ENCODE data around the gene APOBEC4. TPM values are rescaled to one million over a fixed set of nuclear protein-coding genes. Genes with fewer than 3 reads are reported as not detected.

APOBEC4 gene
- polyA plus RNA-seq, 1 of the 3 experiments (the other 2 are of a cell fraction) = not detected

GRCh38 chr1:183676586-183677189, 23.6 kb upstream of the APOBEC4 start:
- Histone ChIP-seq H3K4me1 (ENCODE audit: control insufficient read depth in 1 of 2, insufficient read depth in 2 of 2, low read depth in 1 of 2, low read length in 1 of 2) (peaks cover 0 to 2% of the 10 kb centered on the region in 2 experiments; a peak in 1 of 4 replicates), H3K79me2 (ENCODE audit: insufficient read depth) (no peaks in the 10 kb centered on the region), H3K4me3 (ENCODE audit: low read depth in 2 of 2, low read length in 1 of 2) (no peak overlapping the region), H3K9me3 (no peaks in the 10 kb centered on the region), H2AFZ (ENCODE audit: low read depth) (no peak overlapping the region), H4K20me1 (ENCODE audit: insufficient read depth) (no peaks in the 10 kb centered on the region), H3K4me2 (no peak overlapping the region), H3K9ac (no peak overlapping the region), H3K9me2 (no peaks in the 10 kb centered on the region), H3K27me3 (ENCODE audit: insufficient read depth) (no peaks in the 10 kb centered on the region), H3K27ac (ENCODE audit: low read depth in 2 of 2, low read length in 1 of 2) (no peak overlapping the region), H3F3A (replicated peaks; ENCODE audit: insufficient read depth) (no peaks in the 10 kb centered on the region), H3K36me3 (replicated peaks in 1 of 2; ENCODE audit: control insufficient read depth in 1 of 2, insufficient read depth in 2 of 2, low read length in 1 of 2) (no peaks in the 10 kb centered on the region)
- DNase-seq = peak; percentile 48
- ChIA-PET POLR2A (interaction anchor here (0.8 kb wide), 1 partner anchor 375 kb away, joined by 3 read pairs; the partner anchor contains the start of gene TSEN15), CTCF (interaction anchor here (0.6 to 2.1 kb wide), 4 partner anchors 8 to 1016 kb away, joined by 3 to 14 read pairs (median 6); no protein-coding TSS in a partner anchor)
- WGBS (ENCODE audit: low lambda C conversion rate) = 7% methylated on average over 2 of the region's 2 CpGs
- TF ChIP-seq TCF12 (IDR thresholded peaks at IDR 0.05) (0 out of 2 replicates have a peak, but pooled peaks have one; percentile 16), JUND (IDR thresholded peaks at IDR 0.05) (no peak)

DNA sequence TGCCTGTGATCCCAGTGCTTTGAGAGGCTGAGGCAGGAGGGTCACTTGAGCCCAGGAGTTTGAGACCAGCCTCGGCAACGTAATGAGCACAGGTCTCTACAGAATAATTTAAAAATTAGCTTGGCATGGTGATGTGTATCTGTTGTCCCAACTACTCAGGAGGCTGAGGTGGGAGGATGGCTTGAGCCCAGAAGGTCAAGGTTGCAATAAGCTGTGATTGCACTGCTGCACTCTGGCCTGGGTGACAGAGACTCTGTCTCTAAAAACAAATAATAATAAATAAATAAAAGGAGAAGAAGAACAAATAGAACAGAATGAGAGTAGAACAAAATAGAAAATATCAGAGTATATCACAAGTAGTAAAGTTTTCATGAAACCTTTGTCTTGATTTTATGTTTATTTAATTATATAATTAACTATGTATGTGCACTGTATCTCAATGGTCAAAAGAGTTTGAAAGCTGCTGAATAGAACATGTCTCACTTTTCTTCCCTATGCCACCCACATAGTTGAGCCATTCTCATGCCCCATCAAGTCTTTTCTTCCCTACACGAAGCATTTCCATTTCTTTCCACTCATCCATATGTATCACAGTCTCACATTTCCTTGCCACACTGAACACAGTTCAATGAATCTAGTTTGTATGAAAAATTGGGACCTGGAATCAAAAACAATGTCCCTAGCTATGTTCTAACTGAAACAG, 22.9 kb upstream of the APOBEC4 start:
- no peak overlapping the region for H2AFZ ChIP-seq (ENCODE audit: low read depth)
- H3K36me3 ChIP-seq (replicated peaks in 1 of 2; ENCODE audit: control insufficient read depth in 1 of 2, insufficient read depth in 2 of 2, low read length in 1 of 2) = peaks cover 0 to 3% of the 10 kb centered on the region in 2 experiments
- WGBS (ENCODE audit: low lambda C conversion rate) = 91% methylated on average over 3 of the region's 3 CpGs
- TF ChIP-seq, protein P1, sequence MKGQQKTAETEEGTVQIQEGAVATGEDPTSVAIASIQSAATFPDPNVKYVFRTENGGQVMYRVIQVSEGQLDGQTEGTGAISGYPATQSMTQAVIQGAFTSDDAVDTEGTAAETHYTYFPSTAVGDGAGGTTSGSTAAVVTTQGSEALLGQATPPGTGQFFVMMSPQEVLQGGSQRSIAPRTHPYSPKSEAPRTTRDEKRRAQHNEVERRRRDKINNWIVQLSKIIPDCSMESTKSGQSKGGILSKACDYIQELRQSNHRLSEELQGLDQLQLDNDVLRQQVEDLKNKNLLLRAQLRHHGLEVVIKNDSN (IDR thresholded peaks at IDR 0.05; ENCODE audit: borderline replicate concordance, low read depth) = no peak
- no peak for TF ChIP-seq RAD21 (IDR thresholded peaks at IDR 0.05; ENCODE audit: low read length)
- no peaks in the 10 kb centered on the region for H3F3A ChIP-seq (replicated peaks; ENCODE audit: insufficient read depth)
- no peak overlapping the region for H3K27ac ChIP-seq (ENCODE audit: low read depth in 2 of 2, low read length in 1 of 2)
- H3K4me2 ChIP-seq = no peak overlapping the region
- peaks cover 0 to 2% of the 10 kb centered on the region in 2 experiments; a peak in 1 of 4 replicates for H3K4me1 ChIP-seq (ENCODE audit: control insufficient read depth in 1 of 2, insufficient read depth in 2 of 2, low read depth in 1 of 2, low read length in 1 of 2)
- H3K9me3 ChIP-seq = no peaks in the 10 kb centered on the region
- CTCF ChIA-PET = interaction anchor here (0.6 to 2.1 kb wide), 4 partner anchors 9 to 1017 kb away, joined by 3 to 14 read pairs (median 6); no protein-coding TSS in a partner anchor
- H4K20me1 ChIP-seq (ENCODE audit: insufficient read depth) = no peaks in the 10 kb centered on the region
- no peak overlapping the region for H3K4me3 ChIP-seq (ENCODE audit: low read depth in 2 of 2, low read length in 1 of 2)
- H3K9ac ChIP-seq = no peak overlapping the region
- no peaks in the 10 kb centered on the region for H3K9me2 ChIP-seq
- POLR2A ChIA-PET = interaction anchor here (0.8 kb wide), 1 partner anchor 376 kb away, joined by 3 read pairs; the partner anchor contains the start of gene TSEN15
- H3K27me3 ChIP-seq (ENCODE audit: insufficient read depth) = no peaks in the 10 kb centered on the region
- no peaks in the 10 kb centered on the region for H3K79me2 ChIP-seq (ENCODE audit: insufficient read depth)
- DNase-seq = no peak

DNA sequence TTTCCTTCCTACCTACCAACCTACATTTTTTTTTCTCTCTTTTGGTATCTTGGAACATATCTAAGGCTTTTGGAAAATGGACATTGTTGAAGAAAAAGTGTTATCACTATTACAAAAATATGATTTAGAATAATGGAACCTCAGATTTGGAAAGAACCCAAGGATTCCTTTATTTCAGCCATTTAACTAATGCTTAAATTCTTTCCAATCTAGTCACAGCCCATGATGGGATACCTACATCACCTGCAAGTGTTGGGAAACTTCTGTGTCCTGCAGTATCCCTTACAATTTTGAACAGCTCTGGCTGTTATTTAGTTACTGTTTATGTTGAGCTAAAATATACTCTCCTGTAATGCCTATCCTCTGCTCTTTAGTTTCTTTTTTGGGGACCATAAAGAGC, 22.3 kb upstream of the APOBEC4 start:
- Histone ChIP-seq H3K9me2 (no peaks in the 10 kb centered on the region), H3K79me2 (ENCODE audit: insufficient read depth) (no peaks in the 10 kb centered on the region), H3K9ac (no peak overlapping the region), H3F3A (replicated peaks; ENCODE audit: insufficient read depth) (no peaks in the 10 kb centered on the region), H3K4me2 (no peak overlapping the region), H3K36me3 (replicated peaks in 1 of 2; ENCODE audit: control insufficient read depth in 1 of 2, insufficient read depth in 2 of 2, low read length in 1 of 2) (peaks cover 0 to 4% of the 10 kb centered on the region in 2 experiments), H3K27ac (ENCODE audit: low read depth in 2 of 2, low read length in 1 of 2) (no peak overlapping the region), H3K4me3 (ENCODE audit: low read depth in 2 of 2, low read length in 1 of 2) (no peak overlapping the region), H2AFZ (ENCODE audit: low read depth) (no peak overlapping the region), H3K27me3 (ENCODE audit: insufficient read depth) (no peaks in the 10 kb centered on the region), H3K9me3 (no peaks in the 10 kb centered on the region), H4K20me1 (ENCODE audit: insufficient read depth) (no peaks in the 10 kb centered on the region), H3K4me1 (ENCODE audit: control insufficient read depth in 1 of 2, insufficient read depth in 2 of 2, low read depth in 1 of 2, low read length in 1 of 2) (peaks cover 0 to 2% of the 10 kb centered on the region in 2 experiments; a peak in 1 of 4 replicates)
- CTCF ChIA-PET = interaction anchor here (1.1 to 1.2 kb wide), 2 partner anchors 43 to 241 kb away, joined by 5 to 6 read pairs; no protein-coding TSS in a partner anchor
- no peak for DNase-seq
- POLR2A ChIA-PET = no interaction called here
- TF ChIP-seq, protein P2, sequence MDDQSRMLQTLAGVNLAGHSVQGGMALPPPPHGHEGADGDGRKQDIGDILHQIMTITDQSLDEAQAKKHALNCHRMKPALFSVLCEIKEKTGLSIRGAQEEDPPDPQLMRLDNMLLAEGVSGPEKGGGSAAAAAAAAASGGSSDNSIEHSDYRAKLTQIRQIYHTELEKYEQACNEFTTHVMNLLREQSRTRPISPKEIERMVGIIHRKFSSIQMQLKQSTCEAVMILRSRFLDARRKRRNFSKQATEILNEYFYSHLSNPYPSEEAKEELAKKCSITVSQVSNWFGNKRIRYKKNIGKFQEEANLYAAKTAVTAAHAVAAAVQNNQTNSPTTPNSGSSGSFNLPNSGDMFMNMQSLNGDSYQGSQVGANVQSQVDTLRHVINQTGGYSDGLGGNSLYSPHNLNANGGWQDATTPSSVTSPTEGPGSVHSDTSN (IDR thresholded peaks at IDR 0.05) = no peak
- TF ChIP-seq ELF1 (IDR thresholded peaks at IDR 0.05) = no peak
- no peak for TF ChIP-seq NRF1 (IDR thresholded peaks at IDR 0.05; ENCODE audit: low read depth, low read length)
- TF ChIP-seq YY1 (IDR thresholded peaks at IDR 0.05; ENCODE audit: low read depth) = no peak
- TF ChIP-seq EZH2phosphoT487 (IDR thresholded peaks at IDR 0.05; ENCODE audit: borderline replicate concordance, low read depth) = no peak
- no peak for TF ChIP-seq CHD2 (IDR thresholded peaks at IDR 0.05; ENCODE audit: low read length, partially characterized antibody)
- no peak for TF ChIP-seq MXI1 (IDR thresholded peaks at IDR 0.05; ENCODE audit: low read depth, low read length)
- no peak for TF ChIP-seq SMC3 (IDR thresholded peaks at IDR 0.05; ENCODE audit: low read depth, low read length)
- TF ChIP-seq, protein P3, sequence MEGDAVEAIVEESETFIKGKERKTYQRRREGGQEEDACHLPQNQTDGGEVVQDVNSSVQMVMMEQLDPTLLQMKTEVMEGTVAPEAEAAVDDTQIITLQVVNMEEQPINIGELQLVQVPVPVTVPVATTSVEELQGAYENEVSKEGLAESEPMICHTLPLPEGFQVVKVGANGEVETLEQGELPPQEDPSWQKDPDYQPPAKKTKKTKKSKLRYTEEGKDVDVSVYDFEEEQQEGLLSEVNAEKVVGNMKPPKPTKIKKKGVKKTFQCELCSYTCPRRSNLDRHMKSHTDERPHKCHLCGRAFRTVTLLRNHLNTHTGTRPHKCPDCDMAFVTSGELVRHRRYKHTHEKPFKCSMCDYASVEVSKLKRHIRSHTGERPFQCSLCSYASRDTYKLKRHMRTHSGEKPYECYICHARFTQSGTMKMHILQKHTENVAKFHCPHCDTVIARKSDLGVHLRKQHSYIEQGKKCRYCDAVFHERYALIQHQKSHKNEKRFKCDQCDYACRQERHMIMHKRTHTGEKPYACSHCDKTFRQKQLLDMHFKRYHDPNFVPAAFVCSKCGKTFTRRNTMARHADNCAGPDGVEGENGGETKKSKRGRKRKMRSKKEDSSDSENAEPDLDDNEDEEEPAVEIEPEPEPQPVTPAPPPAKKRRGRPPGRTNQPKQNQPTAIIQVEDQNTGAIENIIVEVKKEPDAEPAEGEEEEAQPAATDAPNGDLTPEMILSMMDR (IDR thresholded peaks at IDR 0.05) = no peak
- no peak for TF ChIP-seq FOXJ3 (CRISPR knock-in tag; IDR thresholded peaks at IDR 0.05)
- no peak for TF ChIP-seq JUND (IDR thresholded peaks at IDR 0.05)

All from SK-N-SH (cell line).